DOHH2 (cell line): ENCODE results near the gene ZMIZ1.

Experiments
- H3F3A ChIP-seq: fragments of 200-600 bp; sonication (generic), shearing (Covaris generic); 2 replicates; pipeline ENCODE4 v1.6.0; 2016; ENCODE audit warnings: antibody characterized with exemption, mild to moderate bottlenecking; ENCODE audit not compliant: control insufficient read depth, insufficient read depth
- H3K27ac ChIP-seq: fragments of 200-600 bp; sonication (generic); 2 replicates; pipeline ENCODE4 v1.5.1; 2014; ENCODE audit warnings: low read depth, mild to moderate bottlenecking, low read length, moderate library complexity
- H3K27me3 ChIP-seq: fragments of 200-600 bp; sonication (generic); 2 replicates; pipeline ENCODE4 v1.6.1; 2014; ENCODE audit warnings: mild to moderate bottlenecking, low read length, mixed read lengths; ENCODE audit not compliant: control insufficient read depth
- H3K36me3 ChIP-seq: fragments of 200-600 bp; sonication (generic); 2 replicates; pipeline ENCODE4 v1.6.1; 2014; ENCODE audit warnings: mild to moderate bottlenecking, low read length, moderate library complexity, mixed read lengths; ENCODE audit not compliant: control insufficient read depth
- H3K4me1 ChIP-seq: fragments of 200-600 bp; sonication (generic); 2 replicates; pipeline ENCODE4 v1.6.1; 2014; ENCODE audit warnings: mild to moderate bottlenecking, low read length, mixed read lengths; ENCODE audit not compliant: control insufficient read depth
- H3K4me2 ChIP-seq: fragments of 200-600 bp; sonication (generic); 2 replicates; pipeline ENCODE4 v1.6.0; 2014; ENCODE audit warnings: mild to moderate bottlenecking, low read length, moderate library complexity
- H3K4me3 ChIP-seq: fragments of 200-600 bp; sonication (generic); 2 replicates; pipeline ENCODE4 v1.5.1; 2014; ENCODE audit warnings: mild to moderate bottlenecking, low read length, mixed read lengths
- H3K79me2 ChIP-seq: fragments of 200-600 bp; sonication (generic); 2 replicates; pipeline ENCODE4 v1.6.1; 2014; ENCODE audit warnings: mild to moderate bottlenecking, low read length, mixed read lengths; ENCODE audit not compliant: control insufficient read depth
- H3K9me2 ChIP-seq: fragments of 200-600 bp; sonication (generic); replicated peaks from 2 replicates; pipeline ENCODE4 v1.6.1; 2014; ENCODE audit warnings: mild to moderate bottlenecking, low read length, mixed read lengths; ENCODE audit not compliant: control insufficient read depth
- H3K9me3 ChIP-seq: fragments of 200-600 bp; sonication (generic); 2 replicates; pipeline ENCODE4 v1.6.1; 2014; ENCODE audit warnings: antibody characterized with exemption, low read length, mixed read lengths; ENCODE audit not compliant: control insufficient read depth, insufficient read depth
- H4K20me1 ChIP-seq: fragments of 200-600 bp; sonication (generic); 2 replicates; pipeline ENCODE4 v1.6.0; 2014; ENCODE audit warnings: low read depth, mild to moderate bottlenecking, antibody characterized with exemption, low read length, moderate library complexity; ENCODE audit not compliant: control insufficient read depth, insufficient read depth
- EZH2phosphoT487 ChIP-seq: fragments of 200-600 bp; sonication (generic); IDR thresholded peaks from 2 replicates; pipeline ENCODE4 v1.6.1; 2017; ENCODE audit warnings: borderline replicate concordance, mild to moderate bottlenecking, antibody characterized with exemption, low read length, moderate library complexity, mixed read lengths
- TF ChIP-seq, protein P1 (sequence below): fragments of 200-600 bp; sonication (generic); IDR thresholded peaks from one replicate; pipeline ENCODE4 v1.5.1; 2014; ENCODE audit warnings: antibody characterized with exemption, mild to moderate bottlenecking, low read depth, low read length; ENCODE audit not compliant: poor library complexity, severe bottlenecking

The ZMIZ1 gene

GRCh38 chr10:79202188-79203013, 133.6 kb downstream of the ZMIZ1 start:
- H3K4me3 ChIP-seq, result no peak overlapping the region
- H4K20me1 ChIP-seq, result no peaks in the 10 kb centered on the region
- no peaks in the 10 kb centered on the region for H3F3A ChIP-seq
- H3K27me3 ChIP-seq, result no peaks in the 10 kb centered on the region
- H3K4me2 ChIP-seq, result no peak overlapping the region
- TF ChIP-seq, protein P1, sequence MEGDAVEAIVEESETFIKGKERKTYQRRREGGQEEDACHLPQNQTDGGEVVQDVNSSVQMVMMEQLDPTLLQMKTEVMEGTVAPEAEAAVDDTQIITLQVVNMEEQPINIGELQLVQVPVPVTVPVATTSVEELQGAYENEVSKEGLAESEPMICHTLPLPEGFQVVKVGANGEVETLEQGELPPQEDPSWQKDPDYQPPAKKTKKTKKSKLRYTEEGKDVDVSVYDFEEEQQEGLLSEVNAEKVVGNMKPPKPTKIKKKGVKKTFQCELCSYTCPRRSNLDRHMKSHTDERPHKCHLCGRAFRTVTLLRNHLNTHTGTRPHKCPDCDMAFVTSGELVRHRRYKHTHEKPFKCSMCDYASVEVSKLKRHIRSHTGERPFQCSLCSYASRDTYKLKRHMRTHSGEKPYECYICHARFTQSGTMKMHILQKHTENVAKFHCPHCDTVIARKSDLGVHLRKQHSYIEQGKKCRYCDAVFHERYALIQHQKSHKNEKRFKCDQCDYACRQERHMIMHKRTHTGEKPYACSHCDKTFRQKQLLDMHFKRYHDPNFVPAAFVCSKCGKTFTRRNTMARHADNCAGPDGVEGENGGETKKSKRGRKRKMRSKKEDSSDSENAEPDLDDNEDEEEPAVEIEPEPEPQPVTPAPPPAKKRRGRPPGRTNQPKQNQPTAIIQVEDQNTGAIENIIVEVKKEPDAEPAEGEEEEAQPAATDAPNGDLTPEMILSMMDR, result peak; percentile 95
- no peak for TF ChIP-seq EZH2phosphoT487
- no peaks in the 10 kb centered on the region for H3K79me2 ChIP-seq
- H3K9me2 ChIP-seq, result no peaks in the 10 kb centered on the region
- H3K36me3 ChIP-seq, result no peaks in the 10 kb centered on the region
- no peaks in the 10 kb centered on the region for H3K9me3 ChIP-seq
- peaks cover 7% of the 10 kb centered on the region; the same call in 1 of the 2 replicates for H3K4me1 ChIP-seq
- no peak overlapping the region for H3K27ac ChIP-seq

DNA sequence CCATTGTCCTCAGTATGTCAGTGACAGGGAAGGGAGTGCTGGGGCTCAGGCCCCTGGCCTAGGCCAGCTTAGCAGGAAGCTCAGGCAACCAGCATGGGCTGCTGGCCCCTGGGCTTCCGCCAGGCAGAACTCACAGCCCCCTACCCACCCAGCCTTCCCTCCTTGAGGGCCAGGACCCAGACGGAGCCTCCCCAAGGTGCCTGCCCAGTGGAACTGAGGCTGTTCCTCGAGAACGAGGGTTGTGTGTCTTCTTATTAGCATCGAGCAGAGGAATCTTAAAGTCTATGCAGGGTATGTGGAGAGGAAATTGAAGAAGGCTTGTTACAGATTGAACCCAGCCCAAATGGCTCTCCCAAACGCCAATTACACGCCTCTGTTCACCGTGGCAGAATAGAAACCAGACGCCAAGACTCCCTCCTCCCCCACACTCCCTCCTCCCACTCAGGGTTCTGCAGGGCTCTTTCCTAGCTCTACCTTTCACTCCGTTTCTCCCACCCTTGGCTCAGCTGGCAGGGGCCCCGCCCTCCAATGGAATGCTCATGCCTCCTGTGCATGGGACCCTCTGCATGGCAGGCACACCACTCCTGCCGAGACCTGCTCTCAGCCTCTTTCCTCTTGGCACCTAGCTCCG, 134.4 kb downstream of the ZMIZ1 start:
- Histone ChIP-seq H3K4me3 (no peak overlapping the region), H3K27me3 (no peaks in the 10 kb centered on the region), H3K27ac (no peak overlapping the region), H4K20me1 (no peaks in the 10 kb centered on the region), H3K9me2 (no peaks in the 10 kb centered on the region), H3K4me1 (peaks cover 7% of the 10 kb centered on the region; the same call in 1 of the 2 replicates), H3K36me3 (no peaks in the 10 kb centered on the region), H3K4me2 (no peak overlapping the region), H3K9me3 (no peaks in the 10 kb centered on the region), H3K79me2 (no peaks in the 10 kb centered on the region), H3F3A (no peaks in the 10 kb centered on the region)
- TF ChIP-seq, protein P1, result no peak
- TF ChIP-seq EZH2phosphoT487, result no peak

- Histone ChIP-seq H3K9me3 (no peaks in the 10 kb centered on the region), H3K4me3 (no peak overlapping the region), H3K36me3 (no peaks in the 10 kb centered on the region), H3K4me2 (no peak overlapping the region), H3F3A (no peaks in the 10 kb centered on the region), H3K27me3 (no peaks in the 10 kb centered on the region), H3K4me1 (peaks cover 7% of the 10 kb centered on the region; the same call in 1 of the 2 replicates), H3K9me2 (no peaks in the 10 kb centered on the region), H4K20me1 (no peaks in the 10 kb centered on the region), H3K27ac (no peak overlapping the region), H3K79me2 (no peaks in the 10 kb centered on the region)
- TF ChIP-seq, protein P1, result peak; percentile 5
- TF ChIP-seq EZH2phosphoT487, result no peak
These were observed 135.1 kb downstream of the ZMIZ1 start for GRCh38 chr10:79203833-79204232.
